CD4-positive, alpha-beta T cell treated with Interleukin-10 for 1 hour (primary cell): Measurements from ENCODE around the gene TTLL12.

ENCODE experiments used
- DNase-seq: peaks from one replicate; pipeline ENCODE4 v3.0.0-alpha.2; 2020

TTLL12 gene

DNA sequence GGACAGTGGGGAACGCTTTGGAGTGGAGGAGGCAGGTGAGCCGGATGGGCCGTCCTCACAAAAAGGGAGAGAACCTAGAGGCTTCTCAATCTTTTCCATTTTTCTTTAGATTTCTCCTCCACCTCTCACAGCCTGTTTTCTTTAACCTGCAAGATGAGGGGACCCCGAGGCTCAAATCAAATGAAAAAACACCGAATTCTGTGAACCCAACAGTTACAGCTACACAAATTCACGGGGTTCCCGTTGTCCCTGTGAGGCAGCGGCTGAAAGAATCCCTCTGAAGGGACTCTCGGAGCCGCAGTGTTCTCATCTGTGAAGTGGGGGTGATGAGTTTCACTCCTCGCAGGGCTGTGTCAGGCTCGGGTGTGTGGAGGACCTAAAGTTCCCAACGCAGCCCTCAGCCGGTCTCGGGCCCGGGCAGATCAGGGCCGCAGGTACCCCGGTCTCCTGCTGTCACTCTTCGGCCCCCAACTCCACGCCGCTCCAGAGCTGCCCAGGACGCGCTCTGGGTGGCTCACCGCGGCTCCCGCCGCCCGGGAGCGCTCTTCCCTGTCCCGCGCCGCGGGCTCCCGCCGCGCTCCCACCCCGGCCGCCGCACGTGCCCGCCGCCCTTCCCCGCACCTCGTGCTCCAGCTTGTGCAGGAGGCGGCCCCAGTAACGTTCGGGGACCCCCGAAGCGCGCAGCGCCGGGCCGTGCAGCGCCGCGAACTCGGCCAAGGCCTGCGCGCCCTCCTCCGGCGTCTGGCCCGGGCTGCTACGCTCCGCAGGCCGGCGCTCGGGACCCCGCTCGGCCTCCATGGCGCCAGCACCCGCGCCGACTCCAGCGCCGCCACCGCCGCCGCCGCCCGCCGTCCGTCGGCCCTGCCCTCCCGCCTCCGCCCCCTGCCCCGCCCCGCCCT is at the start of gene TTLL12:
TTLL12 (minus strand) TSS at position 863 of the 899 bp plus-strand sequence; CDS start at position 798, 65 bp downstream.
- peak; percentile 65 for DNase-seq

DNA sequence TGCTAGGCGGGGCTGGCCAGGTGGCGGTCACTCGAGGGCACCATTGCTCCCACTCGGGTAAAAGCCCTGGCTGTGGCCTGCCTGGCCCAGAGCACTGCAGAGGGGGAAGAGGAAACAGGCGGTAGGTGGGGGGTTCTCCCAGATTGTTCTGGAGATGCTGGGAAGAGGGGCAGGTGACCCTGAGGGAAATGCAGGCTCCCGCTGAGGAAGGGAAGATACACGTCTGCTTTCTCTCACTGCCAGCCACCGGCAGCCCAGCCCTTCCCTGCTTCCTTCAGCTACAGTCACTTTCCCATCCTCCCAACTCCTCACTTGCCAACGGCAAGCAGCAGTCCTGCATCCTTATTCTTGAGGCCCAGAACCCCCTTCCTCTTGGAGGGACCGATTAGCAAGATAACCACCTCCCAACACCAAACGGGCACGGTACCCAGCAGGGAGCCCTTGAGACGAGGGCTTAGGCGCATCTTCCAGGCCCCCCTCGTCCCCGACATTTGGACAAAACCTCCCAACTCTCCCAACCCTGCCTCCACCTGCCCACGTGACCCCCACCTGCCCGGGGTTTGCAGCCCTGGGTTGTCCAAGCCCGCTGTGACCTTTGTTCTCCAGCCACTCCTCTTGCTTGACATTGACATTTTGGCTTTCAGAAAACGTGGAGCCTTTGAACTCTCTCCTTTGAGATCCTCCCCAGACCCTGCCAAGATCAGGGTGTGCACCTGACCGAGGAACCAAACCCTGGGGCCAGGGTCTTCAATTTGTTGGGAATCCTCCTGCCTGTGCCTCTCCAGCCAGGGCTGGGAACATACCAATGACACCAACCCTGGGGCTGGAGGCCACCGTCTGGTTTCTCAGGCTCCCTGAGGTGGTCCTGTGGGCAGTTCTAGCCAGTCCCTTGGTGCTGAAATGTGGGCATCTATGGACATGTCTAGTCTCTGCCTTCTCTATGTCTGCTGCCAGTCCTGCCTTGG is 48.8 kb upstream of the TTLL12 start:
- DNase-seq: no peak

DNA sequence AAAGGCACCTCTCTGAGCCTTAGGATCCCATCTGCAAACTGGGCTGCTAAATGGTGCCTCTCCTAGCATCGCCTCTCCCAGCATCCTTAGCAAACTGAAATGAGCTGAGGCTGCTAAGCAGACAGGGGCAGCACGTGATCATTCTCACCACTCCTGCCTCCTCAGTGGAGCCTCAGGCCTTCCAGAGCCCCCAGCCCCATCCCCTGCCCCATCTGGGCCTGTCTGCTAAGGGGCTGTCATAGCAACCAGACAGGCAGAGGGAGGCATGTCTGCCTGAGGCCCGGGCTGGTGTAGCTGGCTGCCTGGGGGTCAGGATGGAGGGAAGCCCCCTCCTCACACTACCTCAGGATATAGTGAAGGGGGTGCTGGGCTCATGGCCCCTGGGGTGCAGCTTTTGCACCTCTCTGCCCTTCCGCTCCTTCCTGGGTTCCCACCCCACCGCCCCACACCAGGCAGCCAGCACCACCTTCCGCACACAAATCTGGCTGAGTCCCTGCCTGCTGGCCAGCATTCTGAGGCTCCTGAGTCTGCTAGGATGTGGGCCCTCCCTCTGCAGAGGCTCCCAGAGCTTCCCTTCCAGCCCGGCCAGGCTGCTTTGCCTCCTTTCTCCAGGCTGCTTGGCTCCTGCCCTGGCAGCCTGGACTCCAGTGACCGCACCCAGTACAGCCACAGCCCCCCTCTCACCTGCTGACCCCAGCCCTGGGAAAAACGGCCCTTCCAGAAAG is 47.5 kb upstream of the TTLL12 start:
- DNase-seq: no peak

DNA sequence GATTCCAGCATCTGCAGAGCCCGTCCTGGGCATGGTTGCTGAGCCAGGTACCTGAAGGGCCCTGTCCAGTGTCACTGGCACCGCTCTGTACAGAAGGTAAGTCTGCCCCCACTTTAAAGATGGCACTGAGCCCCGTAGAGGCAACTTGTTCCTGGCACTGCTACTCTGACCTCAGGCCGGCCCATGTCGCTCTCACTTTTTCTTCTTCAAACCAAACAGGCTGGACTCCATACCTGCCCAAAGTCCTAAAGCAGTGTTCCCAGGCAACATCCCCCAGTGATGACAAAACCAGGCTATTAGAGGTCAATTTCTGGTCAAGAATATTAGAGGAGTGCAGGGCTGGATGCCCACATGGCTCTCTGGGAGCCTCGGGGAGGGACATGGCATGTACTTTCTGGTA is 46.6 kb upstream of the TTLL12 start:
- DNase-seq: no peak

DNA sequence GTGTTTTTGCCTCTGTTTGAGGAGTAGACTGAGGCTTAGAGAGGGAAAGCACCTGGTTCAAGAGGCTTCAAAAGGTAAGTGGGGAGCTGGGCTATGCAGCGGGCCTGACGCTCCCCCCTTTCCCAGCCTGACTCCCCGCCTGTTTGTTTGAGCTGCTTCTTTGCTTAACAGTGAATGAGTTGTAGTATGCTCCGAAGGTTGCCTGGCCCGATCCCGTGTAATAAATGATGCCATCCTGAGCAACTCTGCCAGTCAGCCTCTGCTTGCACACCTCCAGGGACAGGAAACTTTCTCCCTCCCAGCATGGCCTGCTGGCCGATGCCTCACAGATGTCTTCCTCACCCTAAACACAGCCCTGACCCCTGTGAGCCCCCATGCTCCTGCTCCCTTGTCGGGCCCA is 45.5 kb upstream of the TTLL12 start:
- DNase-seq: no peak

DNA sequence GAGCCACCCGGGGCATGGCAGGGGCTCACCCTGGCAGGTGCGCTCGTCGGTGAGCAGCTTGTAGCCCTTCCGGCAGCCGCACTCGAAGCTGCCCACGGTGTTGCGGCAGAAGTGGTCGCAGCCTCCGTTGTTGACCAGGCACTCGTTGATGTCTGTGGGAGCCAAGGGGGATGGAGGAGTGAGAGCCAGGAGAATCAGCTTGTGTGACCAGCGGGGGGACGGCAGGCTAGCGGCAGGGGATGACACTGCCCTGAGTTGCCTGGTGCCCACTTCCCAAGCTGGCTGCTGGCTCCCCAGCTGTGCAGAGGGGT is 44.7 kb upstream of the TTLL12 start:
- no peak for DNase-seq

DNA sequence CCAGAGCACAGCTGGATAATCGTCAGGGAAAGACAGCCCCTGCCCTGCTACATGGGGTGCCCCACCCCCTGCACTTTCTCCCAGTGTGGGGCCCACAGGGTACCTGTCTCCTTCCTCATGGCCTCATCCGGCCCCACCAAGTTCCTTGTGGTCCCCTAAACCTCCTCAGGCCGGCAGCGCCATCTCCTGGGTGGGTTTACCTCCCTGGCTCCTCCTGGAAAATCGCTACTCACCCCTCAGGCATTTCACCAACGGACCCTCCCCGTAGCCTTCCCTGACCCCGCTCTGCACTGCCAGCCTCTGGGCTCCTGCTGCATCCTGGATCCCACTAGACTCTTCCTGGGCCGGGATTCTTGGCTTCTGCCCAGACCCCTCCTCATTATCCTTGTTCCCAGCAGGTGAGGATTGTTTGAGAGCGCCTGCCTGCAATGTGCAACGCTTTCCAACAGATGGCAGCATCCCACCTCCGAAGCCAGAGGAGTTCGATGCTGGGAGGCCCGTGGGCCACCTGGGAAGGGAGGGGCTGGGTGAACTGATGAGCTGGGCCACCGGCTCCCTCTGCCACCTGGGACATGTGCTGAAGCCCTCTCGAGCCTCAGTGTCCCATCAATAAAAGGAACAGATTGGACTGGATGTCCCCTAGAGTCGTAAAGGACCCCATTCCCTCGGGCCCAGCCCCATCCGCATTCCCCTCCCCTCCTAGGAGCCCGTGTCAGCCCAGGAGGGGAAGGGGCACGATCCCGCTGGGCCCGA is 44.2 kb upstream of the TTLL12 start:
- peak; percentile 68 for DNase-seq

DNA sequence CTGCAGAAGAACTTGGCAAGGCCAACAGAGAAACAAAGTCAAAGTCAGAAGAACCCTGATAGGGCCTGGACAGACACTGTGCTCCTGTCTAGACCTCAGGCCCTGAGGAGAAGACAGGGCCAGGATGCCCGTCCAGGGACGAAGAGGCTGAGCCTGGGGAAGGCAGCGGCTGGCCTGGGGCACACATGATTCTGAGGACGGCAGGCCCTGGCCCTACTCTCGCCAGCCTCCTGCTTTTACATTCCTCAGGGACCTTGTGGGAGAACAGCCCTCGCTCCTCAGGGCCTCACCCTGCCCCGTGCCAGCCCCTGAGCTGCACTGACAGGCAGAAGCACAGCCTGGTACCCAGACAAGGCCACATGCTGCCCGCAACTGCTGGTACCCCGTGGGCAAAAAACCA is 43.6 kb upstream of the TTLL12 start:
- DNase-seq: no peak

DNA sequence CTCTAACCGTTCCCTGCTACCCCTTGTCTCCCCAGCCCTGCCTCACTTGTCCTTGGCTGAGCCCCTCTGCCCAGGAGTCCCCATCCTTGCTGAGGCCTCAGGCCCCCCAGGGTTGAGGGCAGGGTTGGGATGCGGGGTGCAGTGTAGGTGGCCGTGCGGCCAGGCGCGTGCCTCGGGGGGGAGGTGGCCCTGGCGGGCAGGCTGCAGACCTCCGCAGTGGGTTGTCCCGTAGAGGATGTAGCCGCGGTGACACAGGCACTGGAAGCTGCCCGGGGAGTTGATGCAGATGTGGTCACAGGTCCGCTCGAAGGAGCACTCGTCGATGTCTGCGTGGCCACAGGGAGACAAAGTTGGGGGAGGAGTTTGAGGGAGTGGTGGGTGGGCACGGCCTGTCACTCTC is 41.9 kb upstream of the TTLL12 start:
- DNase-seq: no peak

DNA sequence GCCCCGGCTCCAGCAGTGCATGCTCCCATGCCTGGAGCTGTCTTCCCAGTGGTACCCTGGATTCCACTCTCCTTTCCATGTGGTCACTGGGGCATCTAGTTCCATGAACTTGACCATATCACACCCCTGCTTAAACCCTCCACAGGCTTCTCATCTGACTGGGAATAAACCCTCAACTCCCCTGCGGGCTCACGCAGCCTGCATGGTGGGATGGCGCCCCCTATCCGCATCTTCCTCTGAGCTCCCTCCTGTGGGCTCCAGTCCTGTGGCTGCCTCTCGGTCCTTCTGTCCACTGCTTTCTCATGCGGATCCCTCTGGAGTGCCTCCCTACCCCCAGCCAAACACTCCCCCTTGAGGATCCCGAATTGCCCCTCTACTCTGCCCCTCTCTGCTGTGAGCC is 41.4 kb upstream of the TTLL12 start:
- DNase-seq: peak; percentile 16

DNA sequence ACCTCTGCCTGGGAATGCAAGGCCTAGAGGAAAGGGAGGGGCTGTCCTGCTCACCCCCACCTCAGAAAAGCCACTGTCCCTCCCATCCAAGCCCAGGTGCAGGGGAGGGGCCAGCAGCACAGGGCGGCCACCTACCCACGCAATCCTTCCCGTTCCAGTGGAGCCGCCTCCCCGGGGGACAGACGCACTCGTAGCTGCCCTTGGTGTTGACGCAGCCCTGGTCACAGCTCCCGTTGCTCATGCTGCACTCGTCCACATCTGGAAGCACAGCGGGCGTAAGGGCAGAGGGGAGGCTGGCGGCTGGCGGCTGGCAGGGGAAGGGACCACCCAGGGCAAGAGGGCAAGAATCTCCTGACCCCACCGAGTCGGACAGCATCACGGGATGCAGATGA is 40.3 kb upstream of the TTLL12 start:
- DNase-seq: no peak

DNA sequence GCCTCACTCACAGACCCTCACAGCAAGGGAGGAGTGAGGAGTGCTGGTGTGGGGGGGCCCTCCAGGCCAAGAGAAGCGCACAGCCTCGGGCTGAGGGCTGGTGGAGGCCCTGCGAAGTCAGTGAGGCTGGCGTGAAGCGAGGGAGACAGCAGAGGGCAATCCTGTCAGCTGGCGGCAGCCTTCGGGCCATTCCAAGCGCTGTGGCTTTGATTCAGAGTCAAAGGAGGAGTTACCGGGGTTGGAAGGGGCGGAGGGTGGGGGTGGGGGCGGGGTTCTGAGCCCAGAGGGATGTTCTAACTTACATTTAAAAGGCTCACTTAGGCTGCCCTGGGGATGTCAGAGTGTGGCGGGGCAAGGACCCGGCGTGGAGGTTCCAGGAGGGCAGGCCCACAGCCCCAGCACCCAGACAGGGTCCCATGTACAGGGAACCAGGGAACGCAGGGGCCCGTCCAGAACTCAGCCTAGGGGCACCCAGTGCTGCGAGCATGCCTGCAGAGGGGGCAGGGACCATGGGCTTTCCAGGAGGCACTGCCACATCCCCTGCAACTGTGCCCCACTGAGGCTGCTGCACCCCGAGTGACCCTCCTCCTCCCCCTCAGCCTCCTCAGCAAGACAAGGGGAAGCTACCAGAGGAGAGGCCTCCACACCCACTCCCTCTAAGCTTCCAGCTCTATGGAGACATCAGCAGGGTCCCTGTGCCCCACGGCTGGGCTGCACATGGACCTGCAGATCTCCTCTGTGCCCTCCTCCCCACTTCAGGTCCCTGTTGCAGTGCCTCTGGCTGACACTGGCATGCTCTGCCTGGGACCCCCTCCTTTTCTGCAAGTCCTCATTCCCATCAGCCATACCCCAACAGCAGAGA is 39.7 kb upstream of the TTLL12 start:
- no peak for DNase-seq

DNA sequence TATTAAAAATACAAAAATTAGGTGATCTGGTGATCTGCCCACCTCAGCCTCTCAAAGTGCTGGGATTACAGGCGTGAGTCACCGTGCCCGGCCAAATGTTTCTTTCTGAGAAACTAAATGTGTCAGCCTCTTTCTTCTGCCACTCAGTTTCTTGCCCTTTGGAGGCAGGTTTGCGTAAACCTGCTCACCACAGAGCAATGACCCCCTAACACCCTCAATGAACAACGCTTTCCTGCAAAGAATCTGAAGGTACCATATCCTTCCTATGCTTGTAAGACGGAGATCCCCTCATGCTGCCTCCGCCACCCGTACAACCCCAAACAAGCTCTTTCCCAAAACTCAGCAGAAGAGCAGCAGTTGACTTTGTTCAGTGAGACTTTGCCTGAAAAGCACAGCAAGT is 38.7 kb upstream of the TTLL12 start:
- DNase-seq: no peak

DNA sequence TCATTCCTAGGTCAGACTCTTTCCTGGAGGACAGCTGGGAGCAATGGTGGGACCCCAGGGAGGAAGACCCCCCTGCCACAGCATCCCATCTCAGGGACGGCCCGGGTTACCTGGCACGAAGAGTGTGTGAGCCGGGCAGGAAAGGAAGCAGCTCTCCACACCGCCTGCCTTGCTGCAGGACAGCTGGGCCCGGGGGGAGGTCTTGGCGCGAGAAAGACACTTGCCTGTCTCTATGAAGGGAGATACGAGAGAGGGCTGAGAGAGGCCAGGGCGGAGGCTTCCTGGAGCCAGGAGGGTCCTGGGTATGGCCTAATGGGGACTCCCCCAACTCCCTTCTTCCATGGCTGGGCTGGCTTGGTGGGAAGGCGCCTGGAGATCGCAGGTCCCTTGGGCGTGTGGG is 36.1 kb upstream of the TTLL12 start:
- DNase-seq: no peak

DNA sequence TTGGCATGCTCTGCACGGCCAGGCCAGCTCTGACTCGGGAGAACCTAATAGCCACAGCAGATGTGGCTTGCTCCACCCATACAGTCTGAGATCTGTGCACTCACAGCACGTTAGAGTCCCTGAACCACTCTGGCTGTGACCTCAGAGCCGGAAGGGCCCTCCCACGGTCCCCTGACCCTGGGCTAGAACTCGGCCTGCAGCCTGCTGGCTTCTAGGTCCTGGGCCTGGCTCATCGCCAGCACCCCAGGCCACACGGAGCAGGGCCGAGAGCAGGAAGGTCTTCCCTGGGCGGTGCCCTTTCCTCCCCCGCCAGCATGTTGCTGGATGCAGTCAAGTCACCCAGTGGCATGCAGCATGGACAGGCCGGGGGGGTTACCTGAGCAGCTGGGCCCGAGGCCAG is 35.3 kb upstream of the TTLL12 start:
- no peak for DNase-seq

DNA sequence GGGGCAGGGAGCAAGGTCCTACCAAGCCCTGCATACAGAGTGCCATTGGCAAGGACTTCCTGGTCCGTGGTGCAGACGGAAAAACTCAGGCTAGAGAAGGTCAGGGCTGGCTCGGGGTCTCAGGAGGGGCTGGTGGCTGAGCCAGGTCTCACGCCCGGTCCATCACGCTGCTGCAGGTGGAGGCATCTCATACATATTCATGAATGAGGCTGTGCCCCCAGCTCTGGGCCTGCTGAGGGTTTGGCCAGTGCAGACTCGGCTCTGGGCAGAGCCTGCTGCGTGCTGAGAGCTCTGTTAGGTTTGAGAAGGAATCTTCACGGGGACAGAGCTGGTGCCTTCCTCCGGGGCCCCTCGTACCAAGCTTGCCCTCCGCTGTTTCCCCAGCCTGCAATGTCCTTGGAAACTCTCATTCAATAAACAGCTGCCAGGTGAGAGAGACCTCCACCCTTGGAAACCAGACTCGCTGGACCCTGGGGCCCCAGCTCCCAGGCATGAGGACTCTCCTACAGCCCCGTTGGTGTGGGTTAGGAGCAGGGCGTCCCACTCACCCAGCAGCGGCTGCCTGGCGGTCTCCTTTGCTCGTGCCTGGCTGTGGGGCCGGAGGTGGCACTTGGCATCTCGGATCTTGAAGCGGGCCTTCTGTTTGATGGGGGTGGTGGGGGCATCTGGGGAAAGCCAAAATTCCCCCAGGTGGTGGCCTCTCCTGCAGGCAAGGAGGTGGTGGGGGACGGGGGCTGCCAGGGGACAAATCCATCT is 33.9 kb upstream of the TTLL12 start:
- no peak for DNase-seq

DNA sequence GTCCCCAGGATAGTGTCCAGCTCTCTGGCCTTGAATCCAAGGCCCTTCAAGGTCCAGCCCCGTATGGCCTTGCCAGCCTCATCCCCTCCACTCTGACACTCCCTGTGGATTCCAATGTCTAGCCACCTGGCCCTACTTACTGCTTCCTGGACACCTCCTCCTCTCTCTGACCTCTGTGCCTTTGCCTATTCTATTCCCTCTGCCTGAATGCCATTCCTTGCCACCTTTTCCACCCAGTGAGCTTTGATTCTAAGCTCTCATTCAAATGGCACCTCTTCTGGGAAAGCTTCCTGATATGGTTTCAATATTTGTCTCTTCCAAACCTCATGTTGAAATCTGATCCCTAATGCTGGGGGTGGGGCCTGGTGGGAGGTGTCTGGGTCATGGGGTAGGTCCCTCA is 31.9 kb upstream of the TTLL12 start:
- DNase-seq: no peak

DNA sequence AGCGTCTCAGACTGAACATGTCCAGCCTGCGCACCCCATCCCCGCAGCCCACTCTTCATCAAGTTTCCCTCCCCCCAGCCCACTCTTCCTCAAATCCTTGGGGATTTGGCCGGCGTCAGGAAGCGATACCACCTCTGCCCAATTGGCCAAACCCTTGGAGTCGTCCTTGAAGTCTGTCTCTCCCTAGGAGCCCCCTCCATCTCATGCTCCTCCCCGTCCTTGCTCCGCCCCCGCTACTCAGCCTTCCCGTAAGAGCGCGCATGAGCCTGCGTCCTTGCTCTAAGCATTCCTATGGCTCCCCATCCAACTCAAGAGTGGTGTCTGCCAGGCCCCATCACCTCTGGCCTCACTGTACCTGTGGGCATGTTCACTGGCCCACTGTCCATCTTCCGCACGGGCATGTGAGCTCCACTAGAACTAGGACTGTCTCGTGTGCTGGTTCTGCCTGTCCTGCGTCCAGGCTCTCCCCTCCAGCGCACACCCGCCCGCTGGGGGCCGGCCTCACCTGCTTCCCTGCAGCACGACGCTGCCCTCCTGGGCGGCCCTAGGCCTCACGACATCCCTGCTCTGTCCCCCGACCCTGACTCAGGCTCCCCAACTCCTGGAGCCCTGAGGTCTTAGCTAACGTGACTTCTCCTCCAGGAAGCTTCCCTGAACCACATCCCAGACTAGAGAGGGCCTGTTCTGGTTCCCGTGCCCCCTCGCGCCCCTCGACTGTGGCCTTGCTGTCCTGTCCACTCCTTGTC is 30.5 kb upstream of the TTLL12 start:
- no peak for DNase-seq

DNA sequence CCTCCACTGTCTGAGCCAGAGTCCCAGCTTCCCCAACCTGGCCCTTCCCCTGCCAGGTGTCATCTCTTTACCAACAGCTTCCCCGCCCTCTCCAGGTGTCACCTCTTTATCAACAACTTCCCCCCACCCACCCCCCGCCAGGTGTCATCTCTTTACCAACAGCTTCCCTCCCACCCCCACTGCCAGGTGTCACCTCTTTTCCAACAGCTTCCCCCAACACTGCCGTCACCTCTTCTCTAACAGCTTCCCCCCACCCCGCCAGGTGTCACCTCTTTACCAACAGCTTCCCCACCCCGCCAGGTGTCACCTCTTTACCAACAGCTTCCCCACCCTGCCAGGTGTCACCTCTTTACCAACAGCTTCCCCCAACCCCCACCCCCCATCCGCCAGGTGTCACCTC is 29.8 kb upstream of the TTLL12 start:
- no peak for DNase-seq

DNA sequence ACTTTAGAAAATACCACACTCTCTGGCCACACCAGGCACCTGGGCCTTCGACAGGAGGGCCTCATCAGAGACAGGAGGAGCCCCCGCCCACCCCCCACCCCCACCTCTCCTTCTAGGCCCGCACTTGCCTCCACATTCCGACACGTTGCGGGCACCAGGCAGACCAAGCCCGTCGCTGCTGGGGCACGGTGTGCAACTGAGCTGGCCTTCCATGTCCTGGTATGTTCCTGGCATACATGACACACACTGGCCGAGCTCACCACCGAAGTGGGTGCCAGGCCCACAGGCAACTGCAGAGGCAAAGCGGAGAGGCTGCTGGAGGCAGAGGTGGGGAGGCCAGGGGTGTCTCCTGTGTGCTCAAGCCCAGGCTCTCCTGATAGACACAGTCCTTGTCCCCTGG is 27.0 kb upstream of the TTLL12 start:
- DNase-seq: no peak
